ENCODE results near the gene IFI35.
A peak's percentile ranks its signal among the peaks of the same experiment; 100 is the strongest.
"Not testable (repeated sequence)": the region's sequence is repeated elsewhere in the genome, so short reads cannot be mapped to it uniquely, and the experiment has no call there.

The IFI35 gene

GRCh38 chr17:42997390-42997983 is 9.1 kb upstream of the IFI35 start:
- Histone ChIP-seq H3K9me3 (ENCODE audit: control insufficient read depth in 2 of 2, low read length in 2 of 2) (no peaks in the 10 kb centered on the region), H3K27me3 (ENCODE audit: control insufficient read depth in 2 of 2, insufficient read depth in 2 of 2, low read length in 2 of 2) (no peaks in the 10 kb centered on the region), H3K4me3 (ENCODE audit: low read length in 2 of 2) (peak overlapping the region; percentile 14 to 57), H3K4me1 (ENCODE audit: control insufficient read depth in 2 of 2, insufficient read depth in 2 of 2, low read length in 2 of 2) (peaks cover 17 to 18% of the 10 kb centered on the region in 2 donors), H3K36me3 (ENCODE audit: control insufficient read depth in 2 of 2, insufficient read depth in 2 of 2, low read length in 2 of 2) (peaks cover 26 to 31% of the 10 kb centered on the region in 2 donors), H3K9ac (ENCODE audit: low read depth in 1 of 2, low read length in 2 of 2) (peak overlapping the region; percentile 35 to 64), H3K27ac (ENCODE audit: low read depth in 2 of 2, low read length in 2 of 2) (peak overlapping the region; percentile 70 to 87)

- no peaks in the 10 kb centered on the region for H3K27me3 ChIP-seq (ENCODE audit: control insufficient read depth in 2 of 2, insufficient read depth in 2 of 2, low read length in 2 of 2)
- H3K4me3 ChIP-seq (ENCODE audit: low read length in 2 of 2), result peak within 1 kb of the TSS; percentile 87 to 97
- peaks cover 17 to 18% of the 10 kb centered on the region in 2 donors for H3K4me1 ChIP-seq (ENCODE audit: control insufficient read depth in 2 of 2, insufficient read depth in 2 of 2, low read length in 2 of 2)
- peaks cover 26 to 29% of the 10 kb centered on the region in 2 donors for H3K36me3 ChIP-seq (ENCODE audit: control insufficient read depth in 2 of 2, insufficient read depth in 2 of 2, low read length in 2 of 2)
- H3K9me3 ChIP-seq (ENCODE audit: control insufficient read depth in 2 of 2, low read length in 2 of 2), result no peaks in the 10 kb centered on the region
- peak within 1 kb of the TSS; percentile 86 to 87 for H3K27ac ChIP-seq (ENCODE audit: low read depth in 2 of 2, low read length in 2 of 2)
- peak within 1 kb of the TSS; percentile 95 to 97 for H3K9ac ChIP-seq (ENCODE audit: low read depth in 1 of 2, low read length in 2 of 2)
Measured at GRCh38 chr17:42997984-42998938, 8.3 kb upstream of the IFI35 start, which contains the start of gene RPL27. Gene RPL27, plus strand, starts transcription at chr17:42998419. Its CDS starts 332 bp downstream, at chr17:42998751.

- no peaks in the 10 kb centered on the region for H3K27me3 ChIP-seq (ENCODE audit: control insufficient read depth in 2 of 2, insufficient read depth in 2 of 2, low read length in 2 of 2)
- H3K27ac ChIP-seq (ENCODE audit: low read depth in 2 of 2, low read length in 2 of 2), result peak overlapping the region; percentile 86 to 87
- peaks cover 27 to 31% of the 10 kb centered on the region in 2 donors for H3K36me3 ChIP-seq (ENCODE audit: control insufficient read depth in 2 of 2, insufficient read depth in 2 of 2, low read length in 2 of 2)
- peaks cover 17 to 18% of the 10 kb centered on the region in 2 donors for H3K4me1 ChIP-seq (ENCODE audit: control insufficient read depth in 2 of 2, insufficient read depth in 2 of 2, low read length in 2 of 2)
- H3K9ac ChIP-seq (ENCODE audit: low read depth in 1 of 2, low read length in 2 of 2), result peak overlapping the region; percentile 95 to 97
- H3K4me3 ChIP-seq (ENCODE audit: low read length in 2 of 2), result peak overlapping the region; percentile 87 to 97
- H3K9me3 ChIP-seq (ENCODE audit: control insufficient read depth in 2 of 2, low read length in 2 of 2), result no peaks in the 10 kb centered on the region
Measured at GRCh38 chr17:42999003-42999525, 7.5 kb upstream of the IFI35 start.

GRCh38 chr17:43000894-43001293 is 5.7 kb upstream of the IFI35 start:
- not testable (repeated sequence) for H3K27me3 ChIP-seq (ENCODE audit: control insufficient read depth in 2 of 2, insufficient read depth in 2 of 2, low read length in 2 of 2); H3K27ac ChIP-seq (ENCODE audit: low read depth in 2 of 2, low read length in 2 of 2); H3K9me3 ChIP-seq (ENCODE audit: control insufficient read depth in 2 of 2, low read length in 2 of 2); H3K4me3 ChIP-seq (ENCODE audit: low read length in 2 of 2)
- H3K4me1 ChIP-seq (ENCODE audit: control insufficient read depth in 2 of 2, insufficient read depth in 2 of 2, low read length in 2 of 2), result peaks cover 17 to 18% of the 10 kb centered on the region in 2 donors
- peaks cover 27 to 31% of the 10 kb centered on the region in 2 donors for H3K36me3 ChIP-seq (ENCODE audit: control insufficient read depth in 2 of 2, insufficient read depth in 2 of 2, low read length in 2 of 2)
- H3K9ac ChIP-seq (ENCODE audit: low read depth in 1 of 2, low read length in 2 of 2), result peak overlapping the region; percentile 7 to 38

- H3K4me3 ChIP-seq (ENCODE audit: low read length in 2 of 2), result no peak overlapping the region
- H3K4me1 ChIP-seq (ENCODE audit: control insufficient read depth in 2 of 2, insufficient read depth in 2 of 2, low read length in 2 of 2), result peaks cover 11 to 20% of the 10 kb centered on the region in 2 donors
- no peaks in the 10 kb centered on the region for H3K9me3 ChIP-seq (ENCODE audit: control insufficient read depth in 2 of 2, low read length in 2 of 2)
- peaks cover 27 to 31% of the 10 kb centered on the region in 2 donors for H3K36me3 ChIP-seq (ENCODE audit: control insufficient read depth in 2 of 2, insufficient read depth in 2 of 2, low read length in 2 of 2)
- H3K9ac ChIP-seq (ENCODE audit: low read depth in 1 of 2, low read length in 2 of 2), result no peak overlapping the region
- no peak overlapping the region for H3K27ac ChIP-seq (ENCODE audit: low read depth in 2 of 2, low read length in 2 of 2)
- H3K27me3 ChIP-seq (ENCODE audit: control insufficient read depth in 2 of 2, insufficient read depth in 2 of 2, low read length in 2 of 2), result no peaks in the 10 kb centered on the region
Measured at GRCh38 chr17:43003542-43004172, 2.9 kb upstream of the IFI35 start.

- Histone ChIP-seq H3K9me3 (ENCODE audit: control insufficient read depth in 2 of 2, low read length in 2 of 2) (no peaks in the 10 kb centered on the region), H3K27ac (ENCODE audit: low read depth in 2 of 2, low read length in 2 of 2) (peak overlapping the region; percentile 69 to 86), H3K9ac (ENCODE audit: low read depth in 1 of 2, low read length in 2 of 2) (peak overlapping the region in 1 of 2 donors; percentile 47), H3K4me3 (ENCODE audit: low read length in 2 of 2) (no peak overlapping the region), H3K4me1 (ENCODE audit: control insufficient read depth in 2 of 2, insufficient read depth in 2 of 2, low read length in 2 of 2) (peaks cover 14 to 28% of the 10 kb centered on the region in 2 donors), H3K36me3 (ENCODE audit: control insufficient read depth in 2 of 2, insufficient read depth in 2 of 2, low read length in 2 of 2) (peaks cover 26 to 28% of the 10 kb centered on the region in 2 donors), H3K27me3 (ENCODE audit: control insufficient read depth in 2 of 2, insufficient read depth in 2 of 2, low read length in 2 of 2) (no peaks in the 10 kb centered on the region)
Measured at GRCh38 chr17:43010667-43011308, 4.2 kb downstream of the IFI35 start.

GRCh38 chr17:43011728-43012472 is 5.3 kb downstream of the IFI35 start:
- Histone ChIP-seq H3K36me3 (ENCODE audit: control insufficient read depth in 2 of 2, insufficient read depth in 2 of 2, low read length in 2 of 2) (peaks cover 31% of the 10 kb centered on the region in 2 donors), H3K27me3 (ENCODE audit: control insufficient read depth in 2 of 2, insufficient read depth in 2 of 2, low read length in 2 of 2) (no peaks in the 10 kb centered on the region), H3K4me3 (ENCODE audit: low read length in 2 of 2) (no peak overlapping the region), H3K9me3 (ENCODE audit: control insufficient read depth in 2 of 2, low read length in 2 of 2) (no peaks in the 10 kb centered on the region), H3K9ac (ENCODE audit: low read depth in 1 of 2, low read length in 2 of 2) (no peak overlapping the region), H3K27ac (ENCODE audit: low read depth in 2 of 2, low read length in 2 of 2) (peak overlapping the region in 1 of 2 donors; percentile 34), H3K4me1 (ENCODE audit: control insufficient read depth in 2 of 2, insufficient read depth in 2 of 2, low read length in 2 of 2) (peaks cover 14 to 23% of the 10 kb centered on the region in 2 donors)

GRCh38 chr17:43013296-43013695 is 6.7 kb downstream of the IFI35 start:
- Histone ChIP-seq H3K27me3 (ENCODE audit: control insufficient read depth in 2 of 2, insufficient read depth in 2 of 2, low read length in 2 of 2) (no peaks in the 10 kb centered on the region), H3K36me3 (ENCODE audit: control insufficient read depth in 2 of 2, insufficient read depth in 2 of 2, low read length in 2 of 2) (peaks cover 34% of the 10 kb centered on the region in 2 donors), H3K27ac (ENCODE audit: low read depth in 2 of 2, low read length in 2 of 2) (no peak overlapping the region), H3K9me3 (ENCODE audit: control insufficient read depth in 2 of 2, low read length in 2 of 2) (no peaks in the 10 kb centered on the region), H3K9ac (ENCODE audit: low read depth in 1 of 2, low read length in 2 of 2) (no peak overlapping the region), H3K4me3 (ENCODE audit: low read length in 2 of 2) (no peak overlapping the region), H3K4me1 (ENCODE audit: control insufficient read depth in 2 of 2, insufficient read depth in 2 of 2, low read length in 2 of 2) (peaks cover 16 to 19% of the 10 kb centered on the region in 2 donors)
